ENCODE results near the gene TCAP.

The TCAP gene

DNA sequence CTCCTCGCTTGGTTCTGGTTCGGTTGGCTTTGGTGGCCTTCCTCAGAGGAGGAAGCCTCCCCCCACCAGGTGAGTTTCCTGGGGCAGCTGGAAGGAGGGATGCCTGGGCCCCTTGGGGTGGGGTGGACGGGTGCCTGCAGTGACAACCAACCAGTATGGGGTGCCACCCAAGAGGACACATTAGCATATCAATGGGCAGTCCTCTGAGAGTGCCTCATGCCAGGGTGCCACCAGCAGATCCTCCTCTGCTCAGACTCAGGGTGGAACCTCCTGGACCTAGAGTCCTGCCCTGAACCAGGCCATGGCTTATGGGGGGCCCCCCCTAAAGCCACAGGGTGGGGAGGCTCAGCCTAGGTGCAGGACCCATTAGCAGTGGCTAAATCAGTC is 35.7 kb upstream of the TCAP start:
- no peak for DNase-seq

- DNase-seq = no peak
Observed at GRCh38 chr17:39629898-39630297, 35.3 kb upstream of the TCAP start.

GRCh38 chr17:39631403-39631802 is 33.7 kb upstream of the TCAP start:
- DNase-seq = no peak

GRCh38 chr17:39632153-39632941 is 32.8 kb upstream of the TCAP start:
- DNase-seq = no peak

GRCh38 chr17:39633570-39634183 is 31.5 kb upstream of the TCAP start:
- DNase-seq = no peak

GRCh38 chr17:39634384-39634871 is 30.7 kb upstream of the TCAP start:
- no peak for DNase-seq

- no peak for DNase-seq
Observed at GRCh38 chr17:39635614-39636176, 29.5 kb upstream of the TCAP start.

GRCh38 chr17:39636587-39636926 is 28.6 kb upstream of the TCAP start:
- peak; percentile 41 for DNase-seq

- DNase-seq = peak; percentile 94
Observed at GRCh38 chr17:39636927-39637736, 28.0 kb upstream of the TCAP start, which contains the start of gene STARD3. Gene STARD3 (plus strand): TSS chr17:39637144. CDS start chr17:39653532, 16,388 bp downstream.

GRCh38 chr17:39638317-39638716 is 26.8 kb upstream of the TCAP start:
- DNase-seq = no peak

GRCh38 chr17:39639043-39639442 is 26.1 kb upstream of the TCAP start:
- DNase-seq = no peak

DNA sequence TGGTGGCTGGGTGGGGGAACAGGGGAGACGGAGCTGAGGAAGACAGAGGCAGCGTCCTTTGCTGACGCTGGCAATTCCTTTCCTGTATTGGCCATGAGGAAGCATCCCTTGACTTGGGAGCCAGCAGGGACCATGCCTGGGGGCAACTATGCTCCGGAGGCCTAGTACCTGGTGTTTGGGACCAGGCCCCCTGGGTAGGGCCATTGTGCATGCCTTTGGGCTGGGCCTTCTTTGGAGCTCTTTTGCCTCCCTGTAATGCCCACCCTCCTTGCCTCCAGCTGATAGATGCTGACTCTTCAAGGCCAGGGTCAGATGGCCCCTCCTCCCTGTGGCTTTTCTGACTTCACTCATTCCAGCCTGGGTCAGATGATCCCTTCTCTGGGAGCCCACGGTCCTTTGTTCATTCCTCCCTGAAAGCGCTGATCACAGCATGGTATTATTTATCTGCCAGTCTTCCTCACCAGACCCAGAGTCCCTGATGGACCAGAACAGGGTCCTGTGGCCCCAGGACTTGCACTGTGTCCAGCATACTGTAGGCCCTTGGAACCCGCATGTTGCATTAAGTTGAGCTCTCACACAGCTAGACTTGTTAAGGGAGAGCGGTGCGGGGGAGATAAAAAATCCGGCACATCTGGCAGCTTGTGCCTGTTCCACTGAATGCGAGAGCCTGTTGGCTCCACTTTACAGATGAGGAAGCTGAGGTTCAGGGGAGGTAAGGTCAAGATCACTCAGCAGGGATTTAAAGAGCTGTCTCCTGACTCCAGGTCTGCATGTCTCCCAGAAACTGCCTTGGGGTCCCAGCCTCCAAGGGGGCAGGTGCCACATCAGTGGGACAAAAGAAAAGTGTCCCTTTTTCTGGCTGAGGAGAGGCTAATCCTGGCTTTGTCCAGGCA is 25.3 kb upstream of the TCAP start:
- DNase-seq = no peak

DNA sequence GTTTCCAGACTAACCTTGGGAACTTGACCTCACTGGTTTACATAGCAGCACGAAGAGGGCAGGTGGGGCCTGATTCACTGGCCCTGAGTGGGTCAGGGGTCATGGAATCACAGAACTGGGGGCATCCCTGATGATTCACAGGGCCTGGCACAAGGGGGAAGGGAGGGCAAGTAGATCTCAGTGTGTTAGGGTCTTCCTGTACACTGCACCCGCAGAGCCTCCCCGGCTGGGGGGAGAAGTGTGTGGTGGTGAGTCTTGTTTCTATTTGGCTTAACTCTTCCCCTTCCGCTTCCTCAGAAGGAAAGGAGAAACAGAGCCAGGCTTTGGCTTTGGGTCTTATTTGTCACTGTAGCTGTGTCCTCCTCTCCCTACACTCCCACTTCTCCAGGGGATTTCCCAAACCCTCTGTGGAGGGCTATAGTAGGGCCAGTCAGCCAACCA is 24.5 kb upstream of the TCAP start:
- DNase-seq = no peak

DNA sequence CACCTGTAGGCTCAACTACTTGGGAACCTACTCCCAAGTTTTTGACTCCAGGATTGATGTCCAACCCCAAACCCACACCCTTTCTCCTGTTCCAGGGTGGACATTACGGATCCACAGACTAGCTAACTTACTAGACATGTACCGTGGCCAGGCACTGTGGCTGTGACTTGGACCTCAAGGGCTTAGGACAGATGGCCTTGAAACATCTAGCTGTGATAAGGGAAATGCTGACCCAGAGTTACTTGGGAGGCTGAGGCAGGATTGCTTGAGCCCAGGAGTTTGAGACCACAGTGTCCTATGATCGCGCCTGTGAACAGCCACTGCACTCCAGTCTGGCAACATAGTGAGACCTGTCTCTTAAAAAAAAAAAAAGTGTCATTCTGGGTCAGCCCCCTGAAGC is 24.1 kb upstream of the TCAP start:
- DNase-seq = no peak

GRCh38 chr17:39641883-39642282 is 23.3 kb upstream of the TCAP start:
- DNase-seq = no peak

DNA sequence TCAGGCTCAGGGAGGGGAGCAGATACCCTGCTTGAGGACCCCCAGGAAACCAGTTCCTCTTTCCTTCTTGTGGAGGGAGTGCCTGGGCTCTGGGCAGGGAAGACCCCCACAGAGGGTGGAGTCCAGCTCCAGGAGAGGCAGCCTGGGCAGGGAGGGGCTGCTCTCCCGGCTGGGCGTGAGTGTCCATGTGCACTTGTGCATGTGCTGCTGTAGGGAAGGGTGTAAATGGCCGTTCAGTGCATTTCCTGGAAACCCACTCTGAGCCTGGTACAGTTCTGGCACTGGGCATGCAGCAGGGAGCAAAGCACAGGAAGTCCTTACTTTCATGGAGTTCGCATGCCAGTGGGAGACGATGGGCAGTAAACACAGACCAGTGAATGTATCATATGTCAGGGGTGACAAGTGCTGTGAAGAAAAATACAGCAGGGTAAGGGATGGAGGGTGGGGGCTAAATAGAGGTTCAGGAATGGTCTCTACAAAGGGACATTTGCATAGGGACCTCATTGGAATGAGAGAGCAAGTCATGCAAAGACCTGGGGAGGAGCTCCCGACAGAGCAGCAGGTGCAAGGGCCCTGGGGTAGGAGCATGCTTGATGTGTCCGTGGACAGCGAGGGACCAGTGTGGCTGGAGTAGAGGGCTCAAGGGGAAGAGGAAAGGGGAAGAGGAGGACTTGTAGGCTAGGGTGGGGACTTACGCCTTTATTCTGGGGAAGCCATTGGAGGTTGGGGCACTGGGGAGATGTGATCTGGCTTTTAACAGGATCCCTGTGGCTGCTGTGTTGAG is 22.7 kb upstream of the TCAP start:
- DNase-seq = no peak

DNA sequence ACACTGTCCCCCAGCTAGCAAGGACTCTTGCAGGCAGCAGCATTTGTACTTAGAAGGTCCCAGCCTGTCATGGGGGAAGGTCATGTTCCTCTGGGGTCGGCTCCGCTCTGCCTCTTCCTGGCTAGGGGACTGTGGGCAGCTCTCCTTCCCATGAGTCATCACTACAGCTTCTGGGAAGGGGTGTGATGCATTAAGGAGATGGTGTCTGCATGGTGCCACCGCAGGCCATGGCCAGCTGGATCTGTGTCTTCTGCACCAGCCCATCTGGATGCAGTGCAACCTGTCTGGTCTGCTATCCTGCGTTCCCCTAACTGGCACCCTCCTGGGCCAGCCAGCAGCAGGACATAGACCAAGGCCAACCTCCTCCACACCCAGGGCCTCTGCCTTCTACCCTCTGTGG is 21.9 kb upstream of the TCAP start:
- DNase-seq = no peak

DNA sequence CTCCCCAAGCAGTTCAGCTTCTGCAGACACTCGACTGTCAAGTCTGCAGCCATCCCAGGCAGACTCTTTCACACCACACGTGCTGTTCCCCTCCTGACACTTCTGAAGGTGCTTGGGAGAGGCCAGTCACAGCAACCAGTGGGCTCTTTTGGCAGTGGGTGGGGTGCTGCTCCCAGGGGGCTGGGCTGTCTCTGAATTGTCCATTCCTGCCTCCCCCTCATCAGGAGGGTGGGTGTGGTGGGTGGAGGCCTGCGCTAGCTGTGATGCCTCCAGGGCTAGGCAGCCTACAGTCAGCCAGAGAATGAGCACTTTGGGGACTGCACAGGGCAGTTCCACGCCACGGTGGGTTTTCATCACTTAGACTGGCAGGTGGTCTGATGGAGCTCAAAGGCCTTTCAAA is 17.9 kb upstream of the TCAP start:
- DNase-seq = no peak

- DNase-seq = no peak
Observed at GRCh38 chr17:39648616-39649366, 16.4 kb upstream of the TCAP start.

DNA sequence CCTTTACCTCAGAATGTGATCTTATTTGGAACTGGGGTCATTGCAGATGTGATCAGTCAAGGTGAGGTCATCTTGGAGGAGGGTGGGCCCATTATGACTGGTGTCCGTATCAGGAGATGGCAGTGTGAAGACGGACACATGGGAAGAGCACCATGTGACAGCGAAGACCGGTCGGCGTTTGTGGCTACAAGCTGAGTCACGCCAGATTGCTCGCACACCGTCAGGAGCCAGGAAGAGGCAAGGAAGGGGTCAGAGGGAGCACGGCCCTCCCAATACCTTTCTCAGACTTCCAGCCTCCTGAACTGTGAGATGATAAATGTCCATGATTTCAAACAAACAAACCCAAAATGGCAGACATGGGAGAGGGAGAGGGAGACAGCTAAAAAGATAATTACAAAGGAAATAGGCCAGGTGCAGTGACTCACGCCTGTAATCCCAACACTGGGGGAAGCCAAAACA is 15.0 kb upstream of the TCAP start:
- no peak for DNase-seq

Data from activated CD4-positive, CD25-positive, alpha-beta regulatory T cell treated with anti-CD3 and anti-CD28 coated beads, Interleukin-2, amount 50 U/mL, for 72 hours (primary cell).